Panc1 (cell line): ENCODE measurements around the gene NUDT3. TPM values are rescaled to one million over a fixed set of nuclear protein-coding genes. Genes with fewer than 3 reads are reported as not detected.

Experiments used
- ATAC-seq: fragments of 200-7000 bp; cut with Tn5 transposase; 2 replicates; pipeline ENCODE4 v1.9.1; 2020; ENCODE audit warnings: mild to moderate bottlenecking, moderate library complexity
- BruUV-seq: library from RNA; stranded (reverse); fragments of 400-500 nt; replicated peaks from 2 replicates; lab custom pipeline; 2021; lab: Mats Ljungman, UMichigan
- CTCF ChIA-PET: fragments of 300-600 bp; sonication (Branson Sonifier 250); formaldehyde crosslinking; loops from one replicate; lab custom pipeline; 2022; ENCODE audit warnings: antibody characterized with exemption; lab: Charles Lee
- POLR2A ChIA-PET: fragments of 300-600 bp; sonication (Branson Sonifier 250); formaldehyde crosslinking; loops from one replicate; lab custom pipeline; 2022; ENCODE audit warnings: antibody characterized with exemption; lab: Charles Lee
- DNase-seq: peaks from one replicate; pipeline ENCODE4 v3.0.0-alpha.2; 2010; ENCODE audit warnings: low read depth, low spot score
- H3K27ac ChIP-seq: 2 replicates; pipeline ENCODE4 v1.5.1; 2011; ENCODE audit warnings: mild to moderate bottlenecking, low read length, inconsistent platforms
- H3K27me3 ChIP-seq: fragments of 200-500 bp; sonication (Bioruptor generic); 2 replicates; pipeline ENCODE4 v1.6.0; 2014; ENCODE audit warnings: low read length, inconsistent platforms; ENCODE audit not compliant: control insufficient read depth, insufficient read depth
- H3K36me3 ChIP-seq: fragments of 200-500 bp; sonication (Bioruptor generic); 2 replicates; pipeline ENCODE4 v1.5.1; 2014; ENCODE audit warnings: inconsistent platforms, mild to moderate bottlenecking, low read length, moderate library complexity; ENCODE audit not compliant: control insufficient read depth, insufficient read depth
- H3K4me1 ChIP-seq: 2 replicates; pipeline ENCODE4 v1.5.1; 2011; ENCODE audit warnings: inconsistent platforms, mild to moderate bottlenecking, low read length, moderate library complexity; ENCODE audit not compliant: control insufficient read depth, insufficient read depth
- H3K4me3 ChIP-seq, 2 experiments: 2 replicates each; pipeline ENCODE4 v1.5.1; 2011 to 2012; ENCODE audit warnings: low read depth in 2 of 2, low read length in 2 of 2, mild to moderate bottlenecking in 2 of 2, inconsistent platforms in 1 of 2, moderate library complexity in 1 of 2
- H3K9me3 ChIP-seq: fragments of 200-500 bp; sonication (Bioruptor generic); 2 replicates; pipeline ENCODE4 v1.5.1; 2014; ENCODE audit warnings: low read depth, mild to moderate bottlenecking, inconsistent platforms, low read length, moderate library complexity; ENCODE audit not compliant: control insufficient read depth, insufficient read depth
- POLR2AphosphoS5 ChIP-seq: IDR thresholded peaks from 2 replicates; pipeline ENCODE4 v1.6.1; 2012; ENCODE audit warnings: mild to moderate bottlenecking, low read depth, low read length, moderate library complexity
- REST ChIP-seq, 2 experiments: IDR thresholded peaks; 2 replicates each; pipeline ENCODE4 v1.6.1; 2011 to 2012; ENCODE audit warnings: low read depth in 2 of 2, control low read depth in 1 of 2, low read length in 1 of 2, mild to moderate bottlenecking in 1 of 2, moderate library complexity in 1 of 2; ENCODE audit not compliant: insufficient read depth in 1 of 2
- SIN3A ChIP-seq: IDR thresholded peaks from 2 replicates; pipeline ENCODE4 v1.6.1; 2012; ENCODE audit warnings: low read depth, mild to moderate bottlenecking, low read length, moderate library complexity, borderline replicate concordance; ENCODE audit not compliant: insufficient read depth
- TCF7L2 ChIP-seq: IDR thresholded peaks from 2 replicates; pipeline ENCODE4 v1.6.1; 2011; ENCODE audit warnings: mild to moderate bottlenecking, low read depth, low read length, inconsistent platforms
- in situ Hi-C: cut with HindIII; loops from 2 replicates; pipeline ENCODE4 v1.10.0; 2016; ENCODE audit warnings: low sequenced_read_pairs, low pct_unique_long_range_greater_than_20kb
- intact Hi-C: fragments of 100-400 bp; cut with micrococcal nuclease; formaldehyde crosslinking; loops from one replicate; pipeline ENCODE4 v1.10.0; 2022; ENCODE audit not compliant: unreplicated experiment
- total RNA-seq: library from RNA; stranded (reverse); gene quantifications from one replicate; pipeline ENCODE4 v1.2.1, GENCODE V29; 2021; ENCODE audit not compliant: unreplicated experiment
- TF ChIP-seq, protein P1 (sequence below): fragments of 450-650 bp; IDR thresholded peaks from 2 replicates; pipeline ENCODE4 v1.5.1; 2017; ENCODE audit warnings: mild to moderate bottlenecking

NUDT3 gene
- total RNA-seq, 1 experiment from 2014 or later = 25.9 TPM

DNA sequence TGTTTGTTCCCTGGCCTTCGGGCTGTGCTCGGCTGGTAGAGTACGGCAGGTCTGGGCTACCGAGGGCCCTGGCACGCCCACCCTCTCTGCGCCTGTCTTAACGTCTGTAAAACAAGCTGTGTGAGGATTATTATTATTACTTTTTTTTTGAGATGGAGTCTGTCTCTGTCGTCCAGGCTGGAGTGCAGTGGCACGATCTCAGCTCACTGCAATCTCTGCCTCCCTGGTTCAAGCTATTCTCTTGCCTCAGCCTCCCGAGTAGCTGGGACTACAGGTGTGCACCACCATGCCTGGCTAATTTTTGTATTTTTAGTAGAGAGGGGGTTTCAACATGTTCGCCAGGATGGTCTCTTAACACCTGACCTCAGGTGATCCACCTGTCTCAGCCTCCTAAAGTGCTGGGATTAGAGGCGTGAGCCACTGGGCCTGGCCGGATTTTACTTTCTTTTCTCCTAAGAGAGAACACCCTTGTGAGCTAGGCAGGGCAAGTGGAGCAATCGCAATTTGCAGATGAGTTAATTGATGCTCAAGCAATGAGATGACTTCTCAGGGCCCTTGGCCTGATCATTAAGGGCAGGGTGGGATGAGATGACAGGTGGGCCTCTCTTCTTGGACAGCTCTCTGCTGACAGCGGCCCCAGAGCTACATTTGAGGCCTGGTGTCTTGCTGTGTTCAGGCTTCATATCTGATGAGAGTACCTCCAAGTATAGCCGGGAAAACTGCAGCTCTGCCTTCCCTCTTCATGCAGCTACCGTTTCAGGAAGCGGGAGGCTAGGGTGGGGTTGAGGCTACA, 142.8 kb downstream of the NUDT3 start:
- Histone ChIP-seq H3K4me3 (peak overlapping the region; percentile 51 to 91), H3K4me1 (peaks cover 39% of the 10 kb centered on the region), H3K36me3 (no peaks in the 10 kb centered on the region), H3K9me3 (no peaks in the 10 kb centered on the region), H3K27ac (peak overlapping the region; percentile 85), H3K27me3 (no peaks in the 10 kb centered on the region)
- DNase-seq = no peak
- no TSS peak for BruUV-seq
- ATAC-seq = peak; percentile 31
- in situ Hi-C loops (no loop called here), intact Hi-C loops (loop anchor here (5.0 kb wide), 2 partner anchors 168 to 358 kb away; no protein-coding TSS in a partner anchor)
- CTCF ChIA-PET = interaction anchor here (0.6 to 3.7 kb wide), 5 partner anchors 54 to 505 kb away, joined by 3 to 21 read pairs (median 6); no protein-coding TSS in a partner anchor
- TF ChIP-seq POLR2AphosphoS5 (no peak), SIN3A (no peak), REST (IDR thresholded peaks at IDR 0.05; ENCODE audit: insufficient read depth in 1 of 2, low read depth in 2 of 2, low read length in 1 of 2) (no peak), TCF7L2 (no peak)
- TF ChIP-seq, protein P1, sequence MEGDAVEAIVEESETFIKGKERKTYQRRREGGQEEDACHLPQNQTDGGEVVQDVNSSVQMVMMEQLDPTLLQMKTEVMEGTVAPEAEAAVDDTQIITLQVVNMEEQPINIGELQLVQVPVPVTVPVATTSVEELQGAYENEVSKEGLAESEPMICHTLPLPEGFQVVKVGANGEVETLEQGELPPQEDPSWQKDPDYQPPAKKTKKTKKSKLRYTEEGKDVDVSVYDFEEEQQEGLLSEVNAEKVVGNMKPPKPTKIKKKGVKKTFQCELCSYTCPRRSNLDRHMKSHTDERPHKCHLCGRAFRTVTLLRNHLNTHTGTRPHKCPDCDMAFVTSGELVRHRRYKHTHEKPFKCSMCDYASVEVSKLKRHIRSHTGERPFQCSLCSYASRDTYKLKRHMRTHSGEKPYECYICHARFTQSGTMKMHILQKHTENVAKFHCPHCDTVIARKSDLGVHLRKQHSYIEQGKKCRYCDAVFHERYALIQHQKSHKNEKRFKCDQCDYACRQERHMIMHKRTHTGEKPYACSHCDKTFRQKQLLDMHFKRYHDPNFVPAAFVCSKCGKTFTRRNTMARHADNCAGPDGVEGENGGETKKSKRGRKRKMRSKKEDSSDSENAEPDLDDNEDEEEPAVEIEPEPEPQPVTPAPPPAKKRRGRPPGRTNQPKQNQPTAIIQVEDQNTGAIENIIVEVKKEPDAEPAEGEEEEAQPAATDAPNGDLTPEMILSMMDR = no peak
- POLR2A ChIA-PET = interaction anchor here (0.6 to 0.8 kb wide), 2 partner anchors 138 to 243 kb away, joined by 3 read pairs; no protein-coding TSS in a partner anchor

DNA sequence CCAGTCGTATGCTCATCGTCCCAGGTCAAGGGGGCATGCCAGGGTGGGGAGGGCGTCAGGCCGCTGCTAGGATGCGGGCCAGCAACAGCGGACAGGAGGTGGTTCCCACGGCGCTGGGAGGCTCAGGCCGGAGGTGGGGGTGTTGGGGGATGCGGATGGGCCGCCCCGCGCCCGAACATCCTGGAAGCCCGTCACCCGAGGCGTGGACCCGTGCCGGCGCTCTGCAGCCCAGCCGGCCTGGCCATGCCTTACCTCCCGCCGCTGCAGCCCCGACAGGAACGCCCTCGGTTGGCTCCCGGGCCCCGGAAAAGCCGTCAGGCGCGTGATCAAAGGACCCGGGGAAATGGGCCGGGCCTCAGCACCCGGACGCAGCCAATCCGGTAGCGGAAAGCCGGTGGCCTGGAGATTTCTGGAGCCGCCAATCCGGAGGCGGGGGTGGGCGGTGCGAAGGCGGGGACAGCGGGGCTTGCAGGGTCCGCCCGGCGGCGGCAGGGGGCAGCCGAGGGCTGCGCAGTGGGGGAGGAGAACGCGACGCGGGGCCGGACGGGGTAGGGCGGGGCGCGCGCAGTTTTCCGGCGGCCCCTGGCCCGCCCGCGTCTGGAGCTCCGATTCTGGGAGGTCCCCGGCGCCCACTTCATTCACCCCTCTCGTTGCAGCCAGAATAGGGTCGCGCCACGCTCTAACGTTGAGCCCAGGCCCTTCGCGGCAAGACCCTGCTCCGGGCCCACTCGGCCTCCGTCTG, 143.6 kb downstream of the NUDT3 start, which contains the start of gene SMIM29:
SMIM29 (minus strand) TSS at position 280 of the 742 bp plus-strand sequence. CDS start 1,215 bp downstream, outside the sequence.
- in situ Hi-C loops = no loop called here
- TF ChIP-seq TCF7L2 (peak; percentile 99), POLR2AphosphoS5 (peak; percentile 67), SIN3A (peak; percentile 41; the same call in 1 of the 2 replicates), REST (IDR thresholded peaks at IDR 0.05; ENCODE audit: insufficient read depth in 1 of 2, low read depth in 2 of 2, low read length in 1 of 2) (no peak)
- TF ChIP-seq, protein P1 = peak; percentile 98
- DNase-seq = no peak
- Histone ChIP-seq H3K4me1 (peaks cover 47% of the 10 kb centered on the region), H3K36me3 (no peaks in the 10 kb centered on the region), H3K4me3 (peak within 1 kb of the TSS; percentile 51 to 91), H3K27ac (peak within 1 kb of the TSS; percentile 89), H3K9me3 (no peaks in the 10 kb centered on the region), H3K27me3 (no peaks in the 10 kb centered on the region)
- no TSS peak for BruUV-seq
- peak; percentile 73 for ATAC-seq
- ChIA-PET CTCF (interaction anchor here (0.6 to 3.7 kb wide), 5 partner anchors 8 to 468 kb away, joined by 3 to 21 read pairs (median 5); no protein-coding TSS in a partner anchor), POLR2A (interaction anchor here (0.8 kb wide), 1 partner anchor 138 kb away, joined by 3 read pairs; no protein-coding TSS in a partner anchor)
- intact Hi-C loops = loop anchor here (5.0 kb wide), 2 partner anchors 168 to 358 kb away; no protein-coding TSS in a partner anchor
